Stimulated activated CD8-positive, alpha-beta memory T cell treated with anti-CD3 and anti-CD28 coated beads, Interleukin-4, amount 100 ng/mL, for 24 hours (primary cell): ENCODE results near the gene CALCB.
A peak's percentile ranks its signal among the peaks of the same experiment; 100 is the strongest.
"Not testable (repeated sequence)": the region's sequence is repeated elsewhere in the genome, so short reads cannot be mapped to it uniquely, and the experiment has no call there.

Experiments used
- DNase-seq: peaks from one replicate; pipeline ENCODE4 v3.0.0-alpha.2; 2020; ENCODE audit warnings: low read depth

Gene CALCB

DNA sequence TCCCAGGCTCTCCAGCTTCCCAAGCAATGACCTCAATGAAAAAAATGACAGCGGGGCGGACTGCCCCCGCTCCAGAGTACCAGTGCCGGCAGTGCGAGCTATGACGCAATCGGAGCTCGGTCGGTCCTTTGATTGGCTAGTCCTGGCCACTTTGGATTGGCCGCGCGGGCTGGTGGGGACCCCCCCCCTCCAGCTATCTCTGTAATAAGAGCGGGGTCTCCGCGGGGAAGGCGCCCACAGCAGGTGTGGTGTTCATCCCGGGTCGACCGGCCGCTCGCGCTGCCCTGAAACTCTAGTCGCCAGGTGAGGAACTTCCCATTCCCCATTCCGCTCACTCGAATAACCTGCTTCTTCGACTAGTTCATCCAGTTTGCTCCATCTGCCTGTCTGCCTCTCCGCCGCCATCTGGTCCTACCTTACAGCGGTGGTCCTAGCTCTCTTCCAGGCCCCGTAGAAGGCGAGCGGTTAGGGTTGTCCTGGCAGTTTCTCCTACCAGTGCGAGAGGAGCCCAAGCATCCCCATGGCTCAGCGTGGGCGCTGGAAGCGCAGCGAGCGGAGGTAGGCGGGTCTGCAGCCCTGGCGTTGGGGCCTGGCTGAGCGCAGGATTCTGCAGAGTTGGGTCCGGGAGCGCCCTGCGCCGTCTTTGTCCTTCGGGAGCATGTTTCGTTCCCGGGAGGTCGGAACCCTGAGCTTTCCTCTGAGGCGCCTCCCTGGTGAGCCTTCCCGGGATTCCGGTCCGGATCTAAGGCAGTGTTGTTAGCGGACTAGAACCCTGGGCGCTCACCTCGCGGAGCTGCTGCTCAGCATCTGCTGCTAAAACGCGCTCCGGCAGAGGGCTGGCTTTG is at the start of gene CALCB:
CALCB (plus strand) TSS at position 233 of the 845 bp plus-strand sequence. CDS start 1,126 bp downstream, outside the sequence.
- DNase-seq = peak; percentile 21

GRCh38 chr11:15027011-15027410 is 46.4 kb upstream of the CALCB start:
- no peak for DNase-seq

GRCh38 chr11:15027956-15028355 is 45.4 kb upstream of the CALCB start:
- no peak for DNase-seq

GRCh38 chr11:15028379-15028778 is 45.0 kb upstream of the CALCB start:
- DNase-seq = no peak

- DNase-seq = not testable (repeated sequence)
These were observed 41.4 kb upstream of the CALCB start for GRCh38 chr11:15031945-15032344.

- no peak for DNase-seq
These were observed 38.6 kb upstream of the CALCB start for GRCh38 chr11:15034687-15035267.

DNA sequence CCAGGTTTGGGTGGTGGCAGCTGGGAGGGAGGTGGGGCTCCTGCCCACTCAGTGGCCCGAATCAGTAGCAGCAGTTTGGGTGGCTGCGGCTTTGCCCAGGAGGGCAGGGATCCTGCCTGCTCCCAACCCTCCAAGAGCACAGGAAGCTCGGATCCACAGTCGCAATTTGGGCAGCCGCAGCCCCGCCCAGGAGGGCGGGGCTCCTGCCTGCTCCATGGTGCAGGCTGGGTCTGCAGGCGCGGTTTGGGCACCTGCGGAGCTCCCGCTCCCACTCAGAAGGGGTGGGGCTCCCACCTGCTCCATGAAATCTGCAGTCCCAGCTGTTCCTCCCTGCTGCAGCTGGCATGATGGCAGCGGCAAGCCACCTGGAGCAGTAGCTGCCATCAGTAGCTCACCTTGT is 38.1 kb upstream of the CALCB start:
- DNase-seq = no peak

DNA sequence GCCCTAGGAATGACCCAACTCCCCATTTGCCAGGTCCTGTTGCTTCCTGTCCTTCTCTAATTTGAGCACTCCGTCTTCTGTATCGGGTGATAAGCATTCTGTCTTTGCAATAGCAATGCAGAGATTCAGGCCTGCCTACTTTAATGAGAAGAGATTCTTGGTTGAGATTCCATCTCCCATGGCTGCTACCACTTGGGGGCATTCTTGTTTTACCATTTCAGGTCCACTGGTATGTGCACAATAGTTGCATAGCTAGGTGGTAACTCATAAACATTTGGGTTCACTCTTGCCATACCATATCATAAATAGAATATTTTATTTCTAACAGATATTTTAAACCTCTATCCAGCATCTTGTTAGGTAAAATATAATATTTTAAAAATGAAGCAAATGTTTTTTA is 34.4 kb upstream of the CALCB start:
- DNase-seq = no peak

DNA sequence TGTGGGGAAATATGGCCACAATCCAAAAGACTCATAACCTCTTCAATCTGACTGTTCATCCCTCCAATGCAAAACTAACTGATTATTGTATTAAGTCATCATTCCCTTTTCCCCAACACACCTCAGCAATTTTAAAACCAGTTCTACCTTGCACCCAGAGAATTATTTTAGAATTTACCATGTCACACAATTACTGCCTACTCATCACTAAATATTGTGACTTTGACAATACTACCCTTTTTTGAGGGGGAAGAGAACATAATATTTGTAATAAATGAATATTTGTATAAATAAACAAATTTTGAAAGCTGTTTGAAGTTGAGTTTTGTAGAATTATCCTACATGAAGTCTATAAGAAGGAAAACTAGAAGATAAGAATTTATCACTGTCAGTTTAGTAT is 28.2 kb upstream of the CALCB start:
- DNase-seq = no peak

GRCh38 chr11:15045891-15046290 is 27.5 kb upstream of the CALCB start:
- no peak for DNase-seq

GRCh38 chr11:15046673-15047072 is 26.7 kb upstream of the CALCB start:
- not testable (repeated sequence) for DNase-seq

GRCh38 chr11:15048616-15049015 is 24.8 kb upstream of the CALCB start:
- DNase-seq = no peak

GRCh38 chr11:15053191-15053685 is 20.2 kb upstream of the CALCB start:
- DNase-seq = no peak

DNA sequence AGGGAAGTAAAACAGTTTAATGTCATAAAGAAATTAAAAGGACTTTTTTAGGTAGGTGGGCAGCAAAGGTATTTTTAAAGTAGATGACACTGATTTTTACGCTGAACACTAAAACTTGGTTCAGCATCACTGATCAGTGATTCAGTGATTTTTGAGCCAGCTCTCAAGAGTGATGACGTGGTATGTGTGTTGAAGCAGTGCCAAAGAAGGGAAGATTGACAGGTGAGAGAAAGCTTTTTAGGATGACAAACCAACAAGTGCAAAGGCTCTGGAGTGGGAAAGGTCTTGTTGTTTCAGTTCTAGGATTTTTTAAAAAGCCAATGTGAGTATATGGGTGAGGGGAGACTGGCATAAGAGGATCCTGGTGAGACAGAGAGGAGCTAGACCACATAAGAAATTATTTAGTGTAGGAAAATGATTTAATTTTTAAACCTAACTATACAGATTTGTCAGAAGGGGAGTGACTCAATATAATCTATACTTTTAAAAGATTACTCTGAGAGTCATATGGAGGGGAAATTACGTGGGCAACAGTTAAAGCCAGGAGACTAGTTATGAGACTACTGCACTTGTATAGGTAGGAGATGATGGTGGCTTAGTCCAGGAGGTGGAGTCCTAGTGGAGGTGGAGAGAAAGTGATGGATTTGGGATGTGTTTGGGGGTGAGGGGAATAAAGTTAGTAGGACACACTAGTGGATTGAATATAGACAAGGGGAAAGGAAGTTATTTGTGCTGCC is 17.6 kb upstream of the CALCB start:
- no peak for DNase-seq

- no peak for DNase-seq
These were observed 16.1 kb upstream of the CALCB start for GRCh38 chr11:15057329-15057728.

DNA sequence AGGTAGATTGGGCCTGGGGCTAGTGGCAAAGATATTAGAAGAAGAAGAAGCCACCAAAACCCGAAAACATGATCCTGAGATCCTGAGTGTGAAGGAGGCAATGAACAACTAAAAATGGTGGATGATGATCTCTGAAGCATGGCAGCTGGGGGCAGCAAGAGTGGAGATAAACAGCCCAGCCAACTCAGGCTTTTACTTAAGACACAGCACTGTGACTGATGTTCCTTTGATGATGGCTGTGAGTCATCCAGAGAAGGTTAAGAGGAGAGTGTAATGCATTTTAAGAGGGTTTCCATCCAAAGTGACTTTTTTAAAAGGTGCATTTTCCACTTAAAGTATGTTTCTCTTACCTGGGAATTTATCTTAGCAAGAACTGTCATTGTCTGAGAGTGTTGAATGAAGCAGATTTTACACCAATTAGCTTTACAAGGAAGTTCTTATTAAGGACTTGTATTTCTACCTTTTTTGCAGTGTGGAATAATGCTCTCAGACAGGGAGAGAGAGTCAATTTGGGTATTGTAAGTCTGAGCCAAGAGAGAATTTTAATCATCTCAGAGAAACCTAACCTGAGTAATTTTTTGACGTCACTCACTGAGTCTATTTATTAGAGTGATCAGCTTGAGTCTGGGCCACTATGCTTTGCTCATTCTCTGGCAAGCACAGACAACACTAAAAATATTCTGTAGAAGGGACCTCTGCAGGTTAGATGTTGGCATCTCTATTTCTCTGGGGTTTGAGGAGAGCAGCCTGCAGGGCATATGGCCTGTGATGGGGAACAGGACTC is 14.1 kb upstream of the CALCB start:
- DNase-seq = no peak

- no peak for DNase-seq
These were observed 10.8 kb upstream of the CALCB start for GRCh38 chr11:15062599-15062998.

GRCh38 chr11:15069751-15070150 is 3.6 kb upstream of the CALCB start:
- DNase-seq = not testable (repeated sequence)

DNA sequence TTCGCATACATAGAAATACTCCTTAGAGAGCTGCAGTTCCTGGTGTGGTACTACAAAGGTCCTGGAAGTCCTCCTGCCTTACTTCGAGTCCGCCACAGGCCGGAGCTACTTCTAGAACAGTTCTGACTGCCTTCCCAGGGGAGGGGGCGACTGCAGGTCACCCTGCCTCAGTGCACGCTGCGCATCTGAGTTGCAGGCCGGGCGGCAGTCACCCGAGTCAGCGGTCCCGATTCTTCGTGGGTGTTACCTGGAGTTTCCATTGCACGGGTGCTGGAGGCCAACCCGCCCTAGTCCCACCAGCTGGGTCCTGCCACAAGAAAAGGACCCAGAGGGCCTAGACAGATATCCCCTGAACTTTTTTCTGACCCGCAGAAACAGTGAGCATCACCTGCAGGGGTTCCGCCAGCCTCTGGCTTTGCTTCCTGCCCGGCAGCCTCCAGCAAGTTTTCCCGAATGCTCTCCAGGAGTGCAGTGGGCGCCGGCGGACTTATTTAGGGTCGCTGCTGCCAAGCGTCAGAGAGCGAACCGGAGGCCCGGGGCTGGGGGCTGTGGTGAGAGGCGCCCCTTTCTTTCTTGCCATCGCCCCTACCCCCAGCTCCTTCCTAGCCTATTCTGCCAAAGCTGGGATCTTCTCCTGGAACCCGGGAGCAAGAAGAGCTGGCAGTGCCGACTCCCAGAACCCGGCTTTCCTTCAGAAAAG is 1.7 kb upstream of the CALCB start:
- DNase-seq = no peak

GRCh38 chr11:15072551-15073143 is 746 bp upstream of the CALCB start:
- DNase-seq = no peak
